HepG2 (cell line): ENCODE data around the gene GPN2. TPM values are rescaled to one million over a fixed set of nuclear protein-coding genes. Genes with fewer than 3 reads are reported as not detected.
A peak's percentile ranks its signal among the peaks of the same experiment; 100 is the strongest.

Source experiments
- CREBL2 ChIP-seq: sonication (generic); formaldehyde crosslinking; IDR thresholded peaks from 2 replicates; pipeline ENCODE4 v1.8.1; 2023; ENCODE audit warnings: missing genetic modification reagents, mild to moderate bottlenecking, borderline replicate concordance
- JDP2 ChIP-seq: sonication (generic); formaldehyde crosslinking; IDR thresholded peaks from 2 replicates; pipeline ENCODE4 v1.8.1; 2022; ENCODE audit warnings: missing genetic modification reagents, borderline replicate concordance
- NR2C2 ChIP-seq: sonication (generic); formaldehyde crosslinking; IDR thresholded peaks from 2 replicates; pipeline ENCODE4 v1.4.0; 2020; ENCODE audit warnings: missing genetic modification reagents, mild to moderate bottlenecking, moderate library complexity, borderline replicate concordance
- PAXIP1 ChIP-seq: sonication (generic); formaldehyde crosslinking; conservative IDR thresholded peaks from 2 replicates; pipeline ENCODE4 v1.4.0; 2020; ENCODE audit warnings: mild to moderate bottlenecking, missing genetic modification reagents, moderate library complexity
- SAFB2 ChIP-seq: sonication (generic); formaldehyde crosslinking; IDR thresholded peaks from 2 replicates; pipeline ENCODE4 v1.5.1; 2020; ENCODE audit warnings: missing genetic modification reagents, low read depth, mild to moderate bottlenecking, borderline replicate concordance
- SETDB1 ChIP-seq: sonication (generic); formaldehyde crosslinking; IDR thresholded peaks from 2 replicates; pipeline ENCODE4 v1.5.1; 2020; ENCODE audit warnings: missing genetic modification reagents, mild to moderate bottlenecking, borderline replicate concordance
- SRSF1 ChIP-seq: fragments of 200-400 bp; formaldehyde crosslinking; optimal IDR thresholded peaks from 2 replicates; pipeline ENCODE3; 2017; ENCODE audit warnings: mild to moderate bottlenecking, low read depth, low read length, moderate library complexity
- TRAFD1 ChIP-seq: sonication (generic); formaldehyde crosslinking; IDR thresholded peaks from 2 replicates; pipeline ENCODE4 v1.5.1; 2020; ENCODE audit warnings: missing genetic modification reagents, mild to moderate bottlenecking, borderline replicate concordance
- U2AF2 ChIP-seq: fragments of 200-400 bp; formaldehyde crosslinking; IDR thresholded peaks from 2 replicates; pipeline ENCODE4 v1.6.1; 2017; ENCODE audit warnings: low read depth, mild to moderate bottlenecking, low read length
- ZFP62 ChIP-seq: sonication (generic); formaldehyde crosslinking; IDR thresholded peaks from 2 replicates; pipeline ENCODE4 v1.4.0; 2020; ENCODE audit warnings: missing genetic modification reagents
- ZNF124 ChIP-seq: sonication (generic); formaldehyde crosslinking; IDR thresholded peaks from 2 replicates; pipeline ENCODE4 v1.4.0; 2020; ENCODE audit warnings: missing genetic modification reagents
- ZNF17 ChIP-seq: sonication (generic); formaldehyde crosslinking; IDR thresholded peaks from 2 replicates; pipeline ENCODE4 v1.5.0; 2020; ENCODE audit warnings: mild to moderate bottlenecking, missing genetic modification reagents
- polyA plus RNA-seq, 8 experiments: library from polyadenylated mRNA; depleted of rRNA in 3 of 8; stranded (reverse) in 7 of 8; unstranded in 1 of 8; fragments of >200 nt; fragmentation: Illumina TruSeq in 4 of 8; extraction: Trizol in 4 of 8; gene quantifications; 2 replicates each; pipeline versions ENCODE4 v1.2.1 to v1.2.3, GENCODE V29; 2011 to 2016; ENCODE audit warnings: low read depth in 4 of 8, missing spikeins in 1 of 8, mixed read lengths in 1 of 8; ENCODE audit not compliant: insufficient read depth in 1 of 8
- total RNA-seq, 5 experiments: library from RNA; depleted of rRNA; stranded (reverse); fragments of >200 nt; fragmentation: Illumina TruSeq; extraction: Trizol; gene quantifications; 2 replicates each; pipeline ENCODE4 v1.2.3, GENCODE V29; 2016; ENCODE audit warnings: low read depth in 1 of 5
- TF ChIP-seq, protein P1 (sequence below): sonication (generic); formaldehyde crosslinking; IDR thresholded peaks from 2 replicates; pipeline ENCODE4 v1.4.0; 2020; ENCODE audit warnings: missing genetic modification reagents
- TF ChIP-seq, protein P2 (sequence below): sonication (generic); formaldehyde crosslinking; conservative IDR thresholded peaks from 2 replicates; pipeline ENCODE4 v1.4.0; 2020; ENCODE audit warnings: missing genetic modification reagents
- TF ChIP-seq, protein P3 (sequence below): fragments of 450-650 bp; IDR thresholded peaks from 2 replicates; pipeline ENCODE4 v1.6.1; 2017; ENCODE audit warnings: mild to moderate bottlenecking
- TF ChIP-seq, protein P4 (sequence below): sonication (generic); formaldehyde crosslinking; IDR thresholded peaks from 2 replicates; pipeline ENCODE4 v1.5.0; 2020; ENCODE audit warnings: missing genetic modification reagents

The GPN2 gene
- total and polyA plus RNA-seq, 2 of the 13 experiments (the other 11 are each of a cell fraction or from before 2014, with no cell fraction given) = 19.3 to 38.9 TPM

GRCh38 chr1:26900001-26900814 is 10.1 kb upstream of the GPN2 start, which contains the start of gene GPATCH3 (continued):
- TF ChIP-seq TRAFD1 (CRISPR knock-in tag) = 0 out of 2 replicates have a peak, but pooled peaks have one; percentile 55
- peak; percentile 38; the same call in 1 of the 2 replicates for TF ChIP-seq PAXIP1 (CRISPR knock-in tag)
- TF ChIP-seq SETDB1 (CRISPR knock-in tag) = no peak
- no peak; the same call in 1 of the 2 replicates for TF ChIP-seq ZNF124 (CRISPR knock-in tag)
- peak; percentile 52; the same call in 1 of the 2 replicates for TF ChIP-seq NR2C2
- TF ChIP-seq U2AF2 = no peak
- no peak for TF ChIP-seq SRSF1
- no peak for TF ChIP-seq CREBL2 (CRISPR knock-in tag)
- TF ChIP-seq SAFB2 (CRISPR knock-in tag) = no peak
- TF ChIP-seq, protein P1, sequence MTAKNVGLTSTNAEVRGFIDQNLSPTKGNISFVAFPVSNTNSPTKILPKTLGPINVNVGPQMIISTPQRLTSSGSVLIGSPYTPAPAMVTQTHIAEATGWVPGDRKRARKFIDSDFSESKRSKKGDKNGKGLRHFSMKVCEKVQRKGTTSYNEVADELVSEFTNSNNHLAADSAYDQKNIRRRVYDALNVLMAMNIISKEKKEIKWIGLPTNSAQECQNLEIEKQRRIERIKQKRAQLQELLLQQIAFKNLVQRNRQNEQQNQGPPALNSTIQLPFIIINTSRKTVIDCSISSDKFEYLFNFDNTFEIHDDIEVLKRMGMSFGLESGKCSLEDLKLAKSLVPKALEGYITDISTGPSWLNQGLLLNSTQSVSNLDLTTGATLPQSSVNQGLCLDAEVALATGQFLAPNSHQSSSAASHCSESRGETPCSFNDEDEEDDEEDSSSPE (CRISPR knock-in tag) = peak; percentile 56; the same call in 1 of the 2 replicates
- no peak for TF ChIP-seq JDP2 (CRISPR knock-in tag)
- TF ChIP-seq, protein P2, sequence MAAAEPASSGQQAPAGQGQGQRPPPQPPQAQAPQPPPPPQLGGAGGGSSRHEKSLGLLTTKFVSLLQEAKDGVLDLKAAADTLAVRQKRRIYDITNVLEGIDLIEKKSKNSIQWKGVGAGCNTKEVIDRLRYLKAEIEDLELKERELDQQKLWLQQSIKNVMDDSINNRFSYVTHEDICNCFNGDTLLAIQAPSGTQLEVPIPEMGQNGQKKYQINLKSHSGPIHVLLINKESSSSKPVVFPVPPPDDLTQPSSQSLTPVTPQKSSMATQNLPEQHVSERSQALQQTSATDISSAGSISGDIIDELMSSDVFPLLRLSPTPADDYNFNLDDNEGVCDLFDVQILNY (CRISPR knock-in tag) = no peak
- no peak for TF ChIP-seq ZFP62 (CRISPR knock-in tag)
- TF ChIP-seq, protein P3, sequence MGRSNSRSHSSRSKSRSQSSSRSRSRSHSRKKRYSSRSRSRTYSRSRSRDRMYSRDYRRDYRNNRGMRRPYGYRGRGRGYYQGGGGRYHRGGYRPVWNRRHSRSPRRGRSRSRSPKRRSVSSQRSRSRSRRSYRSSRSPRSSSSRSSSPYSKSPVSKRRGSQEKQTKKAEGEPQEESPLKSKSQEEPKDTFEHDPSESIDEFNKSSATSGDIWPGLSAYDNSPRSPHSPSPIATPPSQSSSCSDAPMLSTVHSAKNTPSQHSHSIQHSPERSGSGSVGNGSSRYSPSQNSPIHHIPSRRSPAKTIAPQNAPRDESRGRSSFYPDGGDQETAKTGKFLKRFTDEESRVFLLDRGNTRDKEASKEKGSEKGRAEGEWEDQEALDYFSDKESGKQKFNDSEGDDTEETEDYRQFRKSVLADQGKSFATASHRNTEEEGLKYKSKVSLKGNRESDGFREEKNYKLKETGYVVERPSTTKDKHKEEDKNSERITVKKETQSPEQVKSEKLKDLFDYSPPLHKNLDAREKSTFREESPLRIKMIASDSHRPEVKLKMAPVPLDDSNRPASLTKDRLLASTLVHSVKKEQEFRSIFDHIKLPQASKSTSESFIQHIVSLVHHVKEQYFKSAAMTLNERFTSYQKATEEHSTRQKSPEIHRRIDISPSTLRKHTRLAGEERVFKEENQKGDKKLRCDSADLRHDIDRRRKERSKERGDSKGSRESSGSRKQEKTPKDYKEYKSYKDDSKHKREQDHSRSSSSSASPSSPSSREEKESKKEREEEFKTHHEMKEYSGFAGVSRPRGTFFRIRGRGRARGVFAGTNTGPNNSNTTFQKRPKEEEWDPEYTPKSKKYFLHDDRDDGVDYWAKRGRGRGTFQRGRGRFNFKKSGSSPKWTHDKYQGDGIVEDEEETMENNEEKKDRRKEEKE = no peak
- TF ChIP-seq, protein P4, sequence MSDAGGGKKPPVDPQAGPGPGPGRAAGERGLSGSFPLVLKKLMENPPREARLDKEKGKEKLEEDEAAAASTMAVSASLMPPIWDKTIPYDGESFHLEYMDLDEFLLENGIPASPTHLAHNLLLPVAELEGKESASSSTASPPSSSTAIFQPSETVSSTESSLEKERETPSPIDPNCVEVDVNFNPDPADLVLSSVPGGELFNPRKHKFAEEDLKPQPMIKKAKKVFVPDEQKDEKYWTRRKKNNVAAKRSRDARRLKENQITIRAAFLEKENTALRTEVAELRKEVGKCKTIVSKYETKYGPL (CRISPR knock-in tag) = no peak
- TF ChIP-seq ZNF17 (CRISPR knock-in tag) = no peak
